Fibroblast of lung (primary cell): ENCODE data around the gene LARP4B. TPM values are rescaled to one million over a fixed set of nuclear protein-coding genes. Genes with fewer than 3 reads are reported as not detected.

Source experiments
- DNase-seq, 2 donors: peaks; one replicate each; pipeline versions ENCODE4 v3.0.0 to v3.0.0-alpha.2; 2010; ENCODE audit warnings: low read depth in 2 of 2
- H2AFZ ChIP-seq: 2 replicates; pipeline ENCODE4 v1.5.1; 2012; ENCODE audit warnings: low read length, control low read depth, inconsistent platforms
- H3K27ac ChIP-seq: 2 replicates; pipeline ENCODE4 v1.5.1; 2011; ENCODE audit warnings: low read length, control low read depth; ENCODE audit not compliant: insufficient read depth
- H3K27me3 ChIP-seq: 2 replicates; pipeline ENCODE4 v1.5.1; 2011; ENCODE audit warnings: mild to moderate bottlenecking, low read length; ENCODE audit not compliant: control insufficient read depth, insufficient read depth
- H3K36me3 ChIP-seq: 2 replicates; pipeline ENCODE4 v1.5.1; 2011; ENCODE audit warnings: low read length; ENCODE audit not compliant: control insufficient read depth, insufficient read depth
- H3K4me1 ChIP-seq: 2 replicates; pipeline ENCODE4 v1.5.1; 2011; ENCODE audit warnings: low read length; ENCODE audit not compliant: control insufficient read depth, insufficient read depth; ENCODE audit errors: extremely low read depth
- H3K4me2 ChIP-seq: 2 replicates; pipeline ENCODE4 v1.5.1; 2011; ENCODE audit warnings: low read length, control low read depth; ENCODE audit not compliant: insufficient read depth; ENCODE audit errors: extremely low read depth
- H3K4me3 ChIP-seq, 4 experiments: fragments of 200-600 bp in 1 of 4; sonication (generic) in 1 of 4; replicated peaks in 1 of 4; 2 replicates each; pipeline ENCODE4 v1.5.1; 2011 to 2016; ENCODE audit warnings: low read length in 4 of 4, low read depth in 3 of 4, mild to moderate bottlenecking in 3 of 4, control low read depth in 2 of 4, inconsistent platforms in 1 of 4, mixed read lengths in 1 of 4; ENCODE audit not compliant: insufficient read depth in 1 of 4; ENCODE audit errors: control extremely low read depth in 1 of 4
- H3K79me2 ChIP-seq: 2 replicates; pipeline ENCODE4 v1.5.1; 2012; ENCODE audit warnings: mild to moderate bottlenecking, low read length, inconsistent platforms; ENCODE audit not compliant: control insufficient read depth, insufficient read depth
- H3K9ac ChIP-seq: 2 replicates; pipeline ENCODE4 v1.5.1; 2011; ENCODE audit warnings: mild to moderate bottlenecking, low read length, control low read depth; ENCODE audit not compliant: insufficient read depth
- H3K9me3 ChIP-seq: 2 replicates; pipeline ENCODE4 v1.5.1; 2012; ENCODE audit warnings: low read depth, low read length; ENCODE audit not compliant: control insufficient read depth, insufficient read depth
- H4K20me1 ChIP-seq: 2 replicates; pipeline ENCODE4 v1.5.1; 2011; ENCODE audit warnings: low read length; ENCODE audit not compliant: control insufficient read depth, insufficient read depth; ENCODE audit errors: extremely low read depth
- CTCF ChIP-seq, 2 donors: IDR thresholded peaks in 1 of 2; conservative IDR thresholded peaks in 1 of 2; 1 replicate in 1 of 2; 2 replicates in 1 of 2; pipeline ENCODE4 v1.5.1; 2011 to 2012; ENCODE audit warnings: low read length in 2 of 2, control low read depth in 1 of 2, inconsistent platforms in 1 of 2, low read depth in 1 of 2, mild to moderate bottlenecking in 1 of 2
- EZH2 ChIP-seq: IDR thresholded peaks from 2 replicates; pipeline ENCODE4 v1.5.1; 2012; ENCODE audit warnings: low read length, control low read depth, mild to moderate bottlenecking; ENCODE audit errors: missing control alignments
- polyA plus RNA-seq, 2 donors: library from polyadenylated mRNA; depleted of rRNA in 1 of 2; stranded (reverse) in 1 of 2; unstranded in 1 of 2; fragments of >200 nt; gene quantifications; 2 replicates each; pipeline ENCODE4 v1.2.1, GENCODE V29; 2011 to 2012; ENCODE audit warnings: missing spikeins in 1 of 2
- total RNA-seq: library from RNA; depleted of rRNA; stranded (reverse); fragments of >200 nt; gene quantifications from 2 replicates; pipeline ENCODE4 v1.2.1, GENCODE V29; 2014

LARP4B gene
- total and polyA plus RNA-seq, 2 donors (not counting 1 experiment from before 2014, with no cell fraction given): 25.4 to 38.6 TPM

GRCh38 chr10:870564-871166 lies 60.8 kb downstream of the LARP4B start:
- Histone ChIP-seq H3K4me3 (no peak overlapping the region), H3K27ac (no peak overlapping the region), H4K20me1 (no peaks in the 10 kb centered on the region), H3K36me3 (peaks cover 4% of the 10 kb centered on the region), H3K9me3 (no peaks in the 10 kb centered on the region), H3K9ac (no peak overlapping the region), H3K79me2 (peaks cover 54% of the 10 kb centered on the region), H3K4me1 (no peaks in the 10 kb centered on the region), H3K27me3 (no peaks in the 10 kb centered on the region), H2AFZ (no peak overlapping the region), H3K4me2 (no peak overlapping the region)
- DNase-seq: no peak
- TF ChIP-seq CTCF (conservative IDR thresholded peaks at IDR 0.05 in 1 of 2, IDR thresholded peaks at IDR 0.05 in 1 of 2; ENCODE audit: low read depth in 1 of 2, low read length in 2 of 2) (no peak), EZH2 (no peak)

- no peak for DNase-seq
- Histone ChIP-seq H3K9me3 (no peaks in the 10 kb centered on the region), H3K4me3 (no peak overlapping the region), H3K27me3 (no peaks in the 10 kb centered on the region), H2AFZ (no peak overlapping the region), H3K79me2 (peaks cover 55% of the 10 kb centered on the region), H3K27ac (no peak overlapping the region), H3K4me2 (no peak overlapping the region), H3K4me1 (no peaks in the 10 kb centered on the region), H3K9ac (no peak overlapping the region), H3K36me3 (peaks cover 4% of the 10 kb centered on the region), H4K20me1 (no peaks in the 10 kb centered on the region)
- TF ChIP-seq EZH2 (no peak), CTCF (conservative IDR thresholded peaks at IDR 0.05 in 1 of 2, IDR thresholded peaks at IDR 0.05 in 1 of 2; ENCODE audit: low read depth in 1 of 2, low read length in 2 of 2) (no peak)
Measured at GRCh38 chr10:869171-869570, 62.3 kb downstream of the LARP4B start.

GRCh38 chr10:867807-868206 lies 63.7 kb downstream of the LARP4B start:
- no peak for TF ChIP-seq EZH2
- Histone ChIP-seq H3K27me3 (no peaks in the 10 kb centered on the region), H3K4me3 (no peak overlapping the region), H3K4me1 (no peaks in the 10 kb centered on the region), H4K20me1 (no peaks in the 10 kb centered on the region), H3K9me3 (no peaks in the 10 kb centered on the region), H3K4me2 (no peak overlapping the region), H3K79me2 (peaks cover 48% of the 10 kb centered on the region), H2AFZ (no peak overlapping the region), H3K27ac (no peak overlapping the region), H3K9ac (no peak overlapping the region), H3K36me3 (peaks cover 8% of the 10 kb centered on the region)
- peak in 1 of 2 donors; percentile 58 for DNase-seq
